HepG2 (cell line): Measurements from ENCODE around the gene KIF2C. TPM values are rescaled to one million over a fixed set of nuclear protein-coding genes. Genes with fewer than 3 reads are reported as not detected.
A peak's percentile ranks its signal among the peaks of the same experiment; 100 is the strongest.

ENCODE experiments used
- ATAC-seq: fragments of 200-7000 bp; cut with Tn5 transposase; 3 replicates; pipeline ENCODE4 v1.9.1; 2020; ENCODE audit warnings: mild to moderate bottlenecking, moderate library complexity
- BruUV-seq: library from RNA; stranded (reverse); fragments of 400-500 nt; replicated peaks from 2 replicates; lab custom pipeline; 2021; lab: Mats Ljungman, UMichigan
- CTCF ChIA-PET: fragments of 300-600 bp; formaldehyde crosslinking; extraction: SDS; loops from one replicate; lab custom pipeline; 2021; ENCODE audit warnings: low total read pairs, inconsistent platforms, low intra/inter-chr PET ratio; lab: Yijun Ruan, JAX
- POLR2A ChIA-PET: fragments of 350-600 bp; sonication (Branson Sonifier 250); formaldehyde crosslinking; loops from one replicate; lab custom pipeline; 2020; ENCODE audit warnings: antibody characterized with exemption, inconsistent platforms; lab: Yijun Ruan, JAX
- DNase-seq: peaks from one replicate; pipeline ENCODE4 v3.0.0-alpha.2; 2015; ENCODE audit warnings: low spot score
- FAIRE-seq: peaks from 3 replicates; lab custom pipeline; 2011; peaks lifted over from hg19 to GRCh38; lab: Jason Lieb, UNC
- H2AFZ ChIP-seq: one replicate; pipeline ENCODE4 v1.6.1; 2011; ENCODE audit warnings: low read length, inconsistent platforms
- H3K27ac ChIP-seq: fragments of 300-600 bp; 3 replicates; pipeline ENCODE4 v1.8.0; 2011; ENCODE audit warnings: mixed run types, mild to moderate bottlenecking, mixed read lengths, low read length, inconsistent platforms; ENCODE audit not compliant: insufficient read depth; ENCODE audit errors: extremely low read length
- H3K27me3 ChIP-seq, 2 experiments: fragments of 200-600 bp in 1 of 2; 2 replicates in 1 of 2; 3 replicates in 1 of 2; pipeline versions ENCODE4 v1.6.0 to v1.8.0; 2011; ENCODE audit warnings: low read length in 2 of 2, mild to moderate bottlenecking in 2 of 2, moderate library complexity in 2 of 2, inconsistent platforms in 1 of 2; ENCODE audit not compliant: insufficient read depth in 2 of 2, control insufficient read depth in 1 of 2
- H3K36me3 ChIP-seq, 2 experiments: fragments of 200-600 bp in 1 of 2; replicated peaks in 1 of 2; 2 replicates in 1 of 2; 3 replicates in 1 of 2; pipeline versions ENCODE4 v1.5.1 to v1.8.0; 2011; ENCODE audit warnings: low read length in 2 of 2, inconsistent platforms in 1 of 2; ENCODE audit not compliant: insufficient read depth in 2 of 2, control insufficient read depth in 1 of 2
- H3K4me1 ChIP-seq: 2 replicates; pipeline ENCODE4 v1.5.1; 2012; ENCODE audit warnings: low read length, inconsistent platforms; ENCODE audit not compliant: insufficient read depth
- H3K4me2 ChIP-seq: 2 replicates; pipeline ENCODE4 v1.6.0; 2011; ENCODE audit warnings: low read depth, low read length, inconsistent platforms
- H3K4me3 ChIP-seq, 3 experiments: fragments of 200-600 bp in 1 of 3; sonication (generic), shearing (Covaris generic) in 1 of 3; replicated peaks in 1 of 3; 2 replicates each; pipeline ENCODE4 v1.5.1; 2011 to 2016; ENCODE audit warnings: low read length in 3 of 3, inconsistent platforms in 2 of 3, low read depth in 2 of 3, mild to moderate bottlenecking in 2 of 3, control low read depth in 1 of 3, mixed read lengths in 1 of 3; ENCODE audit not compliant: insufficient read depth in 1 of 3
- H3K79me2 ChIP-seq: one replicate; pipeline ENCODE4 v1.6.1; 2011; ENCODE audit warnings: low read length, inconsistent platforms; ENCODE audit not compliant: insufficient read depth
- H3K9ac ChIP-seq: 2 replicates; pipeline ENCODE4 v1.6.0; 2011; ENCODE audit warnings: mild to moderate bottlenecking, low read depth, low read length, inconsistent platforms; ENCODE audit not compliant: insufficient read depth
- H3K9me3 ChIP-seq: 2 replicates; pipeline ENCODE4 v1.5.1; 2012; ENCODE audit warnings: mild to moderate bottlenecking, low read length
- H4K20me1 ChIP-seq: 2 replicates; pipeline ENCODE4 v1.6.0; 2011; ENCODE audit warnings: inconsistent platforms, mild to moderate bottlenecking, low read length, moderate library complexity; ENCODE audit not compliant: insufficient read depth
- FOXP1 ChIP-seq, 2 experiments: fragments of 450-650 bp in 1 of 2; IDR thresholded peaks; 2 replicates each; pipeline ENCODE4 v1.6.1; 2017 to 2018; ENCODE audit warnings: antibody characterized with exemption in 1 of 2
- MTF1 ChIP-seq: sonication (generic); formaldehyde crosslinking; IDR thresholded peaks from 2 replicates; pipeline ENCODE4 v1.5.0; 2020; ENCODE audit warnings: missing genetic modification reagents
- MYNN ChIP-seq: sonication (generic); formaldehyde crosslinking; IDR thresholded peaks from 2 replicates; pipeline ENCODE4 v1.4.0; 2020; ENCODE audit warnings: mild to moderate bottlenecking, low read depth, missing genetic modification reagents
- NCOR1 ChIP-seq: fragments of 200-600 bp; sonication (generic); IDR thresholded peaks from 2 replicates; pipeline ENCODE4 v1.7.0; 2017; ENCODE audit warnings: antibody characterized with exemption, low read length, borderline replicate concordance
- RXRB ChIP-seq: IDR thresholded peaks from 2 replicates; pipeline ENCODE4 v1.6.1; 2016; ENCODE audit warnings: borderline replicate concordance, missing genetic modification reagents, missing compliant biosample characterization
- SIN3B ChIP-seq: fragments of 150-350 bp; IDR thresholded peaks from 2 replicates; pipeline ENCODE4 v1.6.1; 2014; ENCODE audit warnings: low read length
- STAG1 ChIP-seq: sonication (generic); formaldehyde crosslinking; IDR thresholded peaks from 2 replicates; pipeline ENCODE4 v1.4.0; 2020; ENCODE audit warnings: missing genetic modification reagents
- TARDBP ChIP-seq: sonication (generic); formaldehyde crosslinking; IDR thresholded peaks from 2 replicates; pipeline ENCODE4 v1.8.0; 2022; ENCODE audit warnings: mild to moderate bottlenecking, missing genetic modification reagents
- ZBTB7A ChIP-seq: sonication (generic); formaldehyde crosslinking; IDR thresholded peaks from 2 replicates; pipeline ENCODE4 v1.8.0; 2022; ENCODE audit warnings: mild to moderate bottlenecking, missing genetic modification reagents
- ZNF136 ChIP-seq: sonication (generic); formaldehyde crosslinking; IDR thresholded peaks from 2 replicates; pipeline ENCODE4 v1.8.1; 2022; ENCODE audit warnings: low read depth, mild to moderate bottlenecking, moderate library complexity, missing genetic modification reagents
- ZNF432 ChIP-seq: sonication (generic); formaldehyde crosslinking; IDR thresholded peaks from 2 replicates; pipeline ENCODE4 v1.5.0; 2020; ENCODE audit warnings: missing genetic modification reagents, mild to moderate bottlenecking, borderline replicate concordance
- ZSCAN25 ChIP-seq: sonication (generic); formaldehyde crosslinking; IDR thresholded peaks from 2 replicates; pipeline ENCODE4 v1.8.0; 2022; ENCODE audit warnings: mild to moderate bottlenecking, missing genetic modification reagents
- ZSCAN9 ChIP-seq: IDR thresholded peaks from 2 replicates; pipeline ENCODE4 v1.6.1; 2016; ENCODE audit warnings: borderline replicate concordance
- WGBS: methylation state at CpG from one replicate; pipeline ENCODE4 v1.1.6; 2017; ENCODE audit warnings: low lambda C conversion rate; 5-methylcytosine and 5-hydroxymethylcytosine counted together
- in situ Hi-C: cut with HindIII; loops from 2 replicates; pipeline ENCODE4 v1.10.0; 2017; ENCODE audit warnings: low pct_unique_long_range_greater_than_20kb; ENCODE audit not compliant: extremely low pct_ligation_motif_present
- intact Hi-C: fragments of 100-400 bp; cut with micrococcal nuclease; formaldehyde crosslinking; loops from one replicate; pipeline ENCODE4 v1.10.0; 2022; ENCODE audit not compliant: unreplicated experiment
- polyA plus RNA-seq, 8 experiments: library from polyadenylated mRNA; depleted of rRNA in 3 of 8; stranded (reverse) in 7 of 8; unstranded in 1 of 8; fragments of >200 nt; fragmentation: Illumina TruSeq in 4 of 8; extraction: Trizol in 4 of 8; gene quantifications; 2 replicates each; pipeline versions ENCODE4 v1.2.1 to v1.2.3, GENCODE V29; 2011 to 2016; ENCODE audit warnings: low read depth in 4 of 8, missing spikeins in 1 of 8, mixed read lengths in 1 of 8; ENCODE audit not compliant: insufficient read depth in 1 of 8
- total RNA-seq, 5 experiments: library from RNA; depleted of rRNA; stranded (reverse); fragments of >200 nt; fragmentation: Illumina TruSeq; extraction: Trizol; gene quantifications; 2 replicates each; pipeline ENCODE4 v1.2.3, GENCODE V29; 2016; ENCODE audit warnings: low read depth in 1 of 5
- TF ChIP-seq, protein P1 (sequence below): sonication (generic); formaldehyde crosslinking; IDR thresholded peaks from 2 replicates; pipeline ENCODE4 v1.5.0; 2020; ENCODE audit warnings: missing genetic modification reagents
- TF ChIP-seq, protein P2 (sequence below): sonication (generic); formaldehyde crosslinking; IDR thresholded peaks from 2 replicates; pipeline ENCODE4 v1.4.0; 2020; ENCODE audit warnings: missing genetic modification reagents
- TF ChIP-seq, protein P3 (sequence below): IDR thresholded peaks from 2 replicates; pipeline ENCODE4 v1.6.1; 2018; ENCODE audit warnings: missing genetic modification reagents, mild to moderate bottlenecking, missing compliant biosample characterization
- TF ChIP-seq, protein P4 (sequence below): IDR thresholded peaks from 2 replicates; pipeline ENCODE4 v1.6.1; 2016; ENCODE audit warnings: mild to moderate bottlenecking

KIF2C gene
- total and polyA plus RNA-seq, 2 of the 13 experiments (the other 11 are each of a cell fraction or from before 2014, with no cell fraction given): 29.7 to 53.7 TPM

DNA sequence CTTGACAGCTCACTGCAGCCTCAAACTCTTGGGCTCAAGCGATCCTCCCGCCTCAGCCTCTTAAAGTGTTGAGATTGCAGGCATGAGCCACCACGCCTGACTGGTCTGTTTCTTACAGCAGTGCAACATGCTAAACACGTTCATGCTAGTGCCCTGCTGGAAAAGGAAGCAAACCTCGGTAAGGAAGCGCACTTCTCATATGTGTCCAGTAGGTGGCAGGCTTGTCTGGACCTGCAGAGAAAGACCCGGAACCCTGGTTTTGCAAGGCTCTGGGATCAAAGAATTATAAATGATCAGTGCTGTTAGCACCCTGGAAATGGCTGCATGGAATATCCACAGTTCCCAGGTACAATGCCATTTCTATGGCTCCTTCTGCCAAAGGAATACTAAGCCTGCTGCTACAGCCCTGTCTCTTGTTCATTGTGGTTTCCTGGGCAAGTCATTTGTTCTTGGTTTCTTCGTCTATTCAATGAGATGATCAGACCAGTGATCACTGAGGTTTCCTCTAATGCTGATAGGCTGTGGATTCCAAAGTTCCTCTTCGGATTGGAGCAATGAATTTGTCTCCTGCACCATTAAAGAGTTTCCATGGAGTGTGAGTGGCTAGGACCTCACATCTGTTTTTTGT, 24.6 kb upstream of the KIF2C start:
- Histone ChIP-seq H3K36me3 (no peaks in the 10 kb centered on the region), H2AFZ (no peak overlapping the region), H3K79me2 (no peaks in the 10 kb centered on the region), H4K20me1 (no peaks in the 10 kb centered on the region), H3K27me3 (peaks cover 0 to 12% of the 10 kb centered on the region in 2 experiments; a peak in 1 of 5 replicates), H3K27ac (no peak overlapping the region), H3K9me3 (no peaks in the 10 kb centered on the region), H3K9ac (no peak overlapping the region), H3K4me2 (peak overlapping the region; percentile 51), H3K4me1 (peaks cover 33% of the 10 kb centered on the region), H3K4me3 (no peak overlapping the region)
- POLR2A ChIA-PET: interaction anchor here (0.8 kb wide), 1 partner anchor 16 kb away, joined by 3 read pairs; the partner anchor contains the start of gene RNU5D-1
- peak; percentile 95 for FAIRE-seq
- peak; percentile 81 for ATAC-seq
- CTCF ChIA-PET: interaction anchor here (1.4 kb wide), 1 partner anchor 14 kb away, joined by 4 read pairs; no protein-coding TSS in a partner anchor
- peak; percentile 72 for DNase-seq
- 5% methylated on average over 9 of the region's 9 CpGs for WGBS
- BruUV-seq: no TSS peak
- intact Hi-C loops (no loop called here), in situ Hi-C loops (no loop called here)
- TF ChIP-seq, protein P1, sequence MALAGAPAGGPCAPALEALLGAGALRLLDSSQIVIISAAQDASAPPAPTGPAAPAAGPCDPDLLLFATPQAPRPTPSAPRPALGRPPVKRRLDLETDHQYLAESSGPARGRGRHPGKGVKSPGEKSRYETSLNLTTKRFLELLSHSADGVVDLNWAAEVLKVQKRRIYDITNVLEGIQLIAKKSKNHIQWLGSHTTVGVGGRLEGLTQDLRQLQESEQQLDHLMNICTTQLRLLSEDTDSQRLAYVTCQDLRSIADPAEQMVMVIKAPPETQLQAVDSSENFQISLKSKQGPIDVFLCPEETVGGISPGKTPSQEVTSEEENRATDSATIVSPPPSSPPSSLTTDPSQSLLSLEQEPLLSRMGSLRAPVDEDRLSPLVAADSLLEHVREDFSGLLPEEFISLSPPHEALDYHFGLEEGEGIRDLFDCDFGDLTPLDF (CRISPR knock-in tag): no peak
- TF ChIP-seq, protein P2, sequence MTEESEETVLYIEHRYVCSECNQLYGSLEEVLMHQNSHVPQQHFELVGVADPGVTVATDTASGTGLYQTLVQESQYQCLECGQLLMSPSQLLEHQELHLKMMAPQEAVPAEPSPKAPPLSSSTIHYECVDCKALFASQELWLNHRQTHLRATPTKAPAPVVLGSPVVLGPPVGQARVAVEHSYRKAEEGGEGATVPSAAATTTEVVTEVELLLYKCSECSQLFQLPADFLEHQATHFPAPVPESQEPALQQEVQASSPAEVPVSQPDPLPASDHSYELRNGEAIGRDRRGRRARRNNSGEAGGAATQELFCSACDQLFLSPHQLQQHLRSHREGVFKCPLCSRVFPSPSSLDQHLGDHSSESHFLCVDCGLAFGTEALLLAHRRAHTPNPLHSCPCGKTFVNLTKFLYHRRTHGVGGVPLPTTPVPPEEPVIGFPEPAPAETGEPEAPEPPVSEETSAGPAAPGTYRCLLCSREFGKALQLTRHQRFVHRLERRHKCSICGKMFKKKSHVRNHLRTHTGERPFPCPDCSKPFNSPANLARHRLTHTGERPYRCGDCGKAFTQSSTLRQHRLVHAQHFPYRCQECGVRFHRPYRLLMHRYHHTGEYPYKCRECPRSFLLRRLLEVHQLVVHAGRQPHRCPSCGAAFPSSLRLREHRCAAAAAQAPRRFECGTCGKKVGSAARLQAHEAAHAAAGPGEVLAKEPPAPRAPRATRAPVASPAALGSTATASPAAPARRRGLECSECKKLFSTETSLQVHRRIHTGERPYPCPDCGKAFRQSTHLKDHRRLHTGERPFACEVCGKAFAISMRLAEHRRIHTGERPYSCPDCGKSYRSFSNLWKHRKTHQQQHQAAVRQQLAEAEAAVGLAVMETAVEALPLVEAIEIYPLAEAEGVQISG (CRISPR knock-in tag): no peak
- TF ChIP-seq ZSCAN25 (no peak), ZNF136 (CRISPR knock-in tag) (no peak), STAG1 (peak; percentile 59), MTF1 (CRISPR knock-in tag) (no peak), MYNN (CRISPR knock-in tag) (no peak), ZSCAN9 (CRISPR knock-in tag) (no peak), ZNF432 (no peak), TARDBP (CRISPR knock-in tag) (no peak), RXRB (CRISPR knock-in tag) (no peak), SIN3B (no peak), NCOR1 (no peak), FOXP1 (IDR thresholded peaks at IDR 0.05) (no peak), FOXP1 (CRISPR knock-in tag; IDR thresholded peaks at IDR 0.05) (no peak), ZBTB7A (no peak)
- TF ChIP-seq, protein P3, sequence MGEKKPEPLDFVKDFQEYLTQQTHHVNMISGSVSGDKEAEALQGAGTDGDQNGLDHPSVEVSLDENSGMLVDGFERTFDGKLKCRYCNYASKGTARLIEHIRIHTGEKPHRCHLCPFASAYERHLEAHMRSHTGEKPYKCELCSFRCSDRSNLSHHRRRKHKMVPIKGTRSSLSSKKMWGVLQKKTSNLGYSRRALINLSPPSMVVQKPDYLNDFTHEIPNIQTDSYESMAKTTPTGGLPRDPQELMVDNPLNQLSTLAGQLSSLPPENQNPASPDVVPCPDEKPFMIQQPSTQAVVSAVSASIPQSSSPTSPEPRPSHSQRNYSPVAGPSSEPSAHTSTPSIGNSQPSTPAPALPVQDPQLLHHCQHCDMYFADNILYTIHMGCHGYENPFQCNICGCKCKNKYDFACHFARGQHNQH (CRISPR knock-in tag): no peak
- TF ChIP-seq, protein P4, sequence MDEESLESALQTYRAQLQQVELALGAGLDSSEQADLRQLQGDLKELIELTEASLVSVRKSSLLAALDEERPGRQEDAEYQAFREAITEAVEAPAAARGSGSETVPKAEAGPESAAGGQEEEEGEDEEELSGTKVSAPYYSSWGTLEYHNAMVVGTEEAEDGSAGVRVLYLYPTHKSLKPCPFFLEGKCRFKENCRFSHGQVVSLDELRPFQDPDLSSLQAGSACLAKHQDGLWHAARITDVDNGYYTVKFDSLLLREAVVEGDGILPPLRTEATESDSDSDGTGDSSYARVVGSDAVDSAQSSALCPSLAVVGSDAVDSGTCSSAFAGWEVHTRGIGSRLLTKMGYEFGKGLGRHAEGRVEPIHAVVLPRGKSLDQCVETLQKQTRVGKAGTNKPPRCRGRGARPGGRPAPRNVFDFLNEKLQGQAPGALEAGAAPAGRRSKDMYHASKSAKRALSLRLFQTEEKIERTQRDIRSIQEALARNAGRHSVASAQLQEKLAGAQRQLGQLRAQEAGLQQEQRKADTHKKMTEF (CRISPR knock-in tag): no peak
